ENCODE results near the gene HS6ST1.
A peak's percentile ranks its signal among the peaks of the same experiment; 100 is the strongest.

Gene HS6ST1

GRCh38 chr2:128318776-128319464 lies at the start of gene HS6ST1 (continued):
- TF ChIP-seq BCL6B (tag by site-specific recombination; IDR thresholded peaks at IDR 0.05) = no peak
- TF ChIP-seq ZNF530 (tag by site-specific recombination; IDR thresholded peaks at IDR 0.05; ENCODE audit: low read depth) = no peak
- peak; percentile 71; the same call in 1 of the 2 replicates for TF ChIP-seq GLIS2 (tag by site-specific recombination; IDR thresholded peaks at IDR 0.05)
- TF ChIP-seq ZNF398 (tag by site-specific recombination; IDR thresholded peaks at IDR 0.05) = peak; percentile 69
- TF ChIP-seq ZFHX2 (tag by site-specific recombination; conservative IDR thresholded peaks at IDR 0.05) = peak; percentile 98
- peak; percentile 46 for TF ChIP-seq KLF9 (tag by site-specific recombination; IDR thresholded peaks at IDR 0.05; ENCODE audit: low read depth)
- no peak for TF ChIP-seq PRDM2 (tag by site-specific recombination; IDR thresholded peaks at IDR 0.05; ENCODE audit: borderline replicate concordance)
- TF ChIP-seq GLIS1 (tag by site-specific recombination; IDR thresholded peaks at IDR 0.05) = peak; percentile 68
- TF ChIP-seq SP2 (tag by site-specific recombination; IDR thresholded peaks at IDR 0.05) = peak; percentile 60
- TF ChIP-seq OSR2 (tag by site-specific recombination; IDR thresholded peaks at IDR 0.05) = no peak
- TF ChIP-seq ZNF449 (tag by site-specific recombination; IDR thresholded peaks at IDR 0.05) = peak; percentile 43; the same call in 1 of the 2 replicates

GRCh38 chr2:128367601-128368359 lies 49.1 kb upstream of the HS6ST1 start:
- CTCF ChIA-PET = no interaction called here
- POLR2A ChIA-PET = no interaction called here
- TF ChIP-seq GLI4 (tag by site-specific recombination; IDR thresholded peaks at IDR 0.05) (no peak), PATZ1 (tag by site-specific recombination; IDR thresholded peaks at IDR 0.05) (no peak), ZNF433 (tag by site-specific recombination; IDR thresholded peaks at IDR 0.05; ENCODE audit: low read depth) (no peak), ZNF654 (tag by site-specific recombination; IDR thresholded peaks at IDR 0.05; ENCODE audit: low read depth) (no peak), EGR2 (tag by site-specific recombination; IDR thresholded peaks at IDR 0.05; ENCODE audit: low read depth) (no peak), MZF1 (tag by site-specific recombination; IDR thresholded peaks at IDR 0.05; ENCODE audit: borderline replicate concordance) (no peak), ZNF777 (tag by site-specific recombination; IDR thresholded peaks at IDR 0.05; ENCODE audit: borderline replicate concordance) (no peak), PBX3 (CRISPR knock-in tag; IDR thresholded peaks at IDR 0.05) (no peak)

More at GRCh38 chr2:128367601-128368359, 49.1 kb upstream of the HS6ST1 start:
- Histone ChIP-seq H3K36me3 (ENCODE audit: control insufficient read depth in 2 of 2, insufficient read depth in 1 of 2, low read length in 2 of 2) (no peaks in the 10 kb centered on the region), H3K4me3 (ENCODE audit: low read depth, low read length) (no peak overlapping the region), H3K4me1 (ENCODE audit: control insufficient read depth, insufficient read depth, low read length) (no peaks in the 10 kb centered on the region), H3K9me3 (ENCODE audit: control insufficient read depth, insufficient read depth, low read depth, low read length) (no peaks in the 10 kb centered on the region), H3K27ac (ENCODE audit: extremely low read depth, low read depth, low read length) (no peak overlapping the region)
